Trophoblast cell (in vitro differentiated cells and primary cell): Measurements from ENCODE around the gene ELL.

Experiments
- DNase-seq, 2 donors: peaks; one replicate each; pipeline ENCODE4 v3.0.0-alpha.2; 2016
- H2AFZ ChIP-seq: 2 replicates; pipeline ENCODE4 v1.6.1; 2013; ENCODE audit warnings: low read length, moderate library complexity, mild to moderate bottlenecking; ENCODE audit not compliant: insufficient read depth, poor library complexity
- H2AK5ac ChIP-seq: 2 replicates; pipeline ENCODE4 v1.6.1; 2013; ENCODE audit warnings: mild to moderate bottlenecking, low read length
- H2BK120ac ChIP-seq: 2 replicates; pipeline ENCODE4 v1.6.1; 2013; ENCODE audit warnings: low read length, mild to moderate bottlenecking, moderate library complexity; ENCODE audit not compliant: insufficient read depth, poor library complexity
- H2BK12ac ChIP-seq: 2 replicates; pipeline ENCODE4 v1.6.1; 2013; ENCODE audit warnings: mild to moderate bottlenecking, low read length, moderate library complexity
- H2BK5ac ChIP-seq: 2 replicates; pipeline ENCODE4 v1.6.1; 2013; ENCODE audit warnings: low read length, low read depth, moderate library complexity, mild to moderate bottlenecking; ENCODE audit not compliant: poor library complexity
- H3K14ac ChIP-seq: 2 replicates; pipeline ENCODE4 v1.6.1; 2013; ENCODE audit warnings: mild to moderate bottlenecking, low read length
- H3K18ac ChIP-seq: 2 replicates; pipeline ENCODE4 v1.6.1; 2013; ENCODE audit warnings: mild to moderate bottlenecking, low read length
- H3K23ac ChIP-seq: 2 replicates; pipeline ENCODE4 v1.6.1; 2013; ENCODE audit warnings: low read length
- H3K27ac ChIP-seq: 2 replicates; pipeline ENCODE4 v1.5.1; 2013; ENCODE audit warnings: low read depth, mild to moderate bottlenecking, inconsistent platforms, low read length, moderate library complexity
- H3K27me3 ChIP-seq: 2 replicates; pipeline ENCODE4 v1.6.1; 2013; ENCODE audit warnings: inconsistent platforms, mild to moderate bottlenecking, low read length, moderate library complexity; ENCODE audit not compliant: insufficient read depth
- H3K36me3 ChIP-seq, 2 experiments: 1 replicate in 1 of 2; 2 replicates in 1 of 2; pipeline ENCODE4 v1.6.1; 2013; ENCODE audit warnings: low read length in 2 of 2, mild to moderate bottlenecking in 2 of 2, moderate library complexity in 1 of 2; ENCODE audit not compliant: insufficient read depth in 2 of 2, control insufficient read depth in 1 of 2
- H3K4ac ChIP-seq: 2 replicates; pipeline ENCODE4 v1.6.1; 2013; ENCODE audit warnings: low read depth, mild to moderate bottlenecking, low read length, moderate library complexity
- H3K4me1 ChIP-seq, 2 experiments: 1 replicate in 1 of 2; 2 replicates in 1 of 2; pipeline ENCODE4 v1.6.1; 2013; ENCODE audit warnings: low read length in 2 of 2, mild to moderate bottlenecking in 2 of 2, moderate library complexity in 1 of 2; ENCODE audit not compliant: insufficient read depth in 2 of 2, control insufficient read depth in 1 of 2
- H3K4me2 ChIP-seq: 2 replicates; pipeline ENCODE4 v1.6.1; 2013; ENCODE audit warnings: inconsistent platforms, mild to moderate bottlenecking, low read length, moderate library complexity
- H3K4me3 ChIP-seq: 2 replicates; pipeline ENCODE4 v1.5.1; 2013; ENCODE audit warnings: mild to moderate bottlenecking, low read depth, low read length, inconsistent platforms
- H3K79me1 ChIP-seq: one replicate; pipeline ENCODE4 v1.6.1; 2013; ENCODE audit warnings: low read length
- H3K79me2 ChIP-seq: 2 replicates; pipeline ENCODE4 v1.6.1; 2013; ENCODE audit warnings: low read length, mild to moderate bottlenecking; ENCODE audit not compliant: control insufficient read depth, insufficient read depth, poor library complexity
- H3K9ac ChIP-seq: 2 replicates; pipeline ENCODE4 v1.6.1; 2013; ENCODE audit warnings: mild to moderate bottlenecking, low read length
- H3K9me3 ChIP-seq: 2 replicates; pipeline ENCODE4 v1.6.1; 2013; ENCODE audit warnings: low read depth, mild to moderate bottlenecking, control low read depth, inconsistent platforms, low read length; ENCODE audit not compliant: insufficient read depth
- H4K12ac ChIP-seq: 2 replicates; pipeline ENCODE4 v1.6.1; 2013; ENCODE audit warnings: low read depth, mild to moderate bottlenecking, low read length, moderate library complexity
- H4K8ac ChIP-seq: 2 replicates; pipeline ENCODE4 v1.6.1; 2013; ENCODE audit warnings: low read depth, mild to moderate bottlenecking, low read length, moderate library complexity
- H4K91ac ChIP-seq: one replicate; pipeline ENCODE4 v1.6.1; 2013; ENCODE audit warnings: low read depth, mild to moderate bottlenecking, low read length, moderate library complexity
- WGBS: extraction: QIAGEN DNeasy Blood & Tissue Kit; methylation state at CpG from one replicate; pipeline ENCODE4 v1.1.7; 2013; ENCODE audit warnings: missing lambda C conversion rate; ENCODE audit not compliant: insufficient read length, insufficient coverage; ENCODE audit errors: extremely low coverage; 5-methylcytosine and 5-hydroxymethylcytosine counted together

The ELL gene

GRCh38 chr19:18519962-18520847, 1.7 kb downstream of the ELL start:
- peak overlapping the region; percentile 100 for H3K4me2 ChIP-seq
- no peaks in the 10 kb centered on the region for H3K36me3 ChIP-seq
- H4K12ac ChIP-seq = peak overlapping the region; percentile 39
- H3K4ac ChIP-seq = peak overlapping the region; percentile 85
- peak overlapping the region; percentile 97 for H3K27ac ChIP-seq
- peak overlapping the region; percentile 74 for H2BK120ac ChIP-seq
- peaks cover 21% of the 10 kb centered on the region for H3K79me2 ChIP-seq
- peak overlapping the region; percentile 84 for H4K8ac ChIP-seq
- peaks cover 19% of the 10 kb centered on the region for H3K79me1 ChIP-seq
- H2AFZ ChIP-seq = peak overlapping the region; percentile 55
- H4K91ac ChIP-seq = peak overlapping the region; percentile 67
- no peaks in the 10 kb centered on the region for H3K27me3 ChIP-seq
- H3K9ac ChIP-seq = peak overlapping the region; percentile 92
- no peaks in the 10 kb centered on the region for H3K9me3 ChIP-seq
- H3K14ac ChIP-seq = peak overlapping the region; percentile 79
- H3K23ac ChIP-seq = no peak overlapping the region
- H2BK5ac ChIP-seq = peak overlapping the region; percentile 80
- no CpG with 5 or more reads among the region's 22 CpGs for WGBS
- H2BK12ac ChIP-seq = peak overlapping the region; percentile 33
- H3K4me3 ChIP-seq = peak overlapping the region; percentile 100
- DNase-seq = peak; percentile 94
- peak overlapping the region; percentile 76 for H3K18ac ChIP-seq
- no peak overlapping the region for H2AK5ac ChIP-seq
- peaks cover 13% of the 10 kb centered on the region in 2 experiments for H3K4me1 ChIP-seq

- H3K79me1 ChIP-seq = peaks cover 19% of the 10 kb centered on the region
- H3K4me2 ChIP-seq = no peak overlapping the region
- peak overlapping the region; percentile 93 for H3K4ac ChIP-seq
- no peak overlapping the region for H3K18ac ChIP-seq
- no peak overlapping the region for H2AFZ ChIP-seq
- DNase-seq = peak in 1 of 2 donors; percentile 22
- H3K4me3 ChIP-seq = no peak overlapping the region
- no peak overlapping the region for H2BK5ac ChIP-seq
- no peaks in the 10 kb centered on the region for H3K27me3 ChIP-seq
- H4K91ac ChIP-seq = no peak overlapping the region
- H3K9ac ChIP-seq = no peak overlapping the region
- no peak overlapping the region for H3K27ac ChIP-seq
- no peak overlapping the region for H2BK120ac ChIP-seq
- WGBS = no CpG with 5 or more reads among the region's 9 CpGs
- no peak overlapping the region for H4K12ac ChIP-seq
- H3K4me1 ChIP-seq = peaks cover 19 to 21% of the 10 kb centered on the region in 2 experiments
- no peak overlapping the region for H3K23ac ChIP-seq
- H3K14ac ChIP-seq = no peak overlapping the region
- no peaks in the 10 kb centered on the region for H3K9me3 ChIP-seq
- H2AK5ac ChIP-seq = no peak overlapping the region
- H3K79me2 ChIP-seq = peaks cover 21% of the 10 kb centered on the region
- no peak overlapping the region for H2BK12ac ChIP-seq
- H3K36me3 ChIP-seq = no peaks in the 10 kb centered on the region
- H4K8ac ChIP-seq = no peak overlapping the region
Measured at GRCh38 chr19:18518639-18519038, 3.2 kb downstream of the ELL start.

- Histone ChIP-seq H3K4me3 (no peak overlapping the region), H3K27me3 (no peaks in the 10 kb centered on the region), H3K9me3 (no peaks in the 10 kb centered on the region), H3K36me3 (no peaks in the 10 kb centered on the region), H4K91ac (no peak overlapping the region), H3K4ac (no peak overlapping the region), H2BK120ac (no peak overlapping the region), H3K4me2 (no peak overlapping the region), H3K9ac (no peak overlapping the region), H3K14ac (no peak overlapping the region), H3K4me1 (peaks cover 18 to 21% of the 10 kb centered on the region in 2 experiments), H3K23ac (no peak overlapping the region), H3K79me1 (peaks cover 19% of the 10 kb centered on the region), H2AFZ (no peak overlapping the region), H2AK5ac (no peak overlapping the region), H4K8ac (no peak overlapping the region), H4K12ac (no peak overlapping the region), H3K18ac (no peak overlapping the region), H3K79me2 (peaks cover 22% of the 10 kb centered on the region), H2BK12ac (no peak overlapping the region), H3K27ac (no peak overlapping the region), H2BK5ac (no peak overlapping the region)
- DNase-seq = peak in 1 of 2 donors; percentile 47
- WGBS = no CpG with 5 or more reads among the region's 4 CpGs
Measured at GRCh38 chr19:18517606-18518005, 4.3 kb downstream of the ELL start.

- H3K4me1 ChIP-seq = peaks cover 17 to 21% of the 10 kb centered on the region in 2 experiments
- H3K9me3 ChIP-seq = no peaks in the 10 kb centered on the region
- no peak overlapping the region for H3K4me3 ChIP-seq
- H3K27me3 ChIP-seq = no peaks in the 10 kb centered on the region
- no peak overlapping the region for H2AK5ac ChIP-seq
- H3K9ac ChIP-seq = no peak overlapping the region
- no peak overlapping the region for H2AFZ ChIP-seq
- H3K4ac ChIP-seq = peak overlapping the region; percentile 78
- H4K91ac ChIP-seq = no peak overlapping the region
- peaks cover 15% of the 10 kb centered on the region for H3K79me2 ChIP-seq
- no CpG with 5 or more reads among the region's 5 CpGs for WGBS
- DNase-seq = no peak
- peaks cover 10% of the 10 kb centered on the region for H3K79me1 ChIP-seq
- no peak overlapping the region for H2BK120ac ChIP-seq
- no peak overlapping the region for H3K23ac ChIP-seq
- H4K12ac ChIP-seq = peak overlapping the region; percentile 5
- H3K27ac ChIP-seq = no peak overlapping the region
- H3K18ac ChIP-seq = peak overlapping the region; percentile 29
- no peak overlapping the region for H2BK5ac ChIP-seq
- H2BK12ac ChIP-seq = no peak overlapping the region
- no peaks in the 10 kb centered on the region for H3K36me3 ChIP-seq
- H4K8ac ChIP-seq = no peak overlapping the region
- no peak overlapping the region for H3K14ac ChIP-seq
- H3K4me2 ChIP-seq = no peak overlapping the region
Measured at GRCh38 chr19:18515959-18516358, 5.9 kb downstream of the ELL start.
